Stimulated activated CD4-positive, alpha-beta T cell treated with anti-CD3 and anti-CD28 coated beads, Interleukin-12 subunit alpha, Interleukin-12 subunit beta, amount 100 ng/mL, for 4 hours (primary cell): ENCODE measurements around the gene SCRN3.
A peak's percentile ranks its signal among the peaks of the same experiment; 100 is the strongest.
"Not testable (repeated sequence)": the region's sequence is repeated elsewhere in the genome, so short reads cannot be mapped to it uniquely, and the experiment has no call there.

Experiments
- DNase-seq: peaks from one replicate; pipeline ENCODE4 v3.0.0-alpha.2; 2020

Gene SCRN3

DNA sequence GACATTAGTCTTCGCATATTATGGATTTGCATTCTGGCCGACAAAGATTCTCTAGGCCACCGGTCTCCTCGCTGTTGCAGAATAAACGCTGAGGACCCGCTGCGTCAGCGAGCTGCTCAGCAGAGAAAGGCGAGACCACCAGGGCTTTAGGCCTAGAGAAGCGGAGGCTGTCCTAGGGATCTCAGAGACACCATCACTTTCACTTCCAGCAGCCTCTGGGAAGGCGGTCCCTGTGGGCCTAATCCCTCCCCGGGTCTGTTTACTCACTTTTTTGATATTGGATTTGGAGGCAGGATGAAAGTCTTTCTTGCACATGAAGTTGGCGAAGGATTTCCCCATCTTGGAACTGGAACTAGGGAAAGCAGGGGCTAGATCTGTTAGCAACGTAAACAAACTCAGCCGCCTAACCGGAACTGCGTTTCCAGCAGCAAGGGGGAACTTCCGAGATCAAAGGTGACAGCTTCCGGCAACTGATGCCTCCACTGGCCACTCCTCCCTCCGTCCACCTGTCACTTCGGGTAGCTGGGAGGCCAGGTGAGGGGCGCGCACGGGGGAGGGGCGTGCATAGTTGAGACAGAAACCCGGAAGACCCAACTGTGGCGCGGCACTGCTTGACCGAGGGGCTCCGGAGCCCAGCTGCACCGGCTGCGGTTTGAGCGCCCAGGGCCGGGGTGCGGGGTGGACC is at the start of gene SCRN3:
Gene SCRN3 (plus strand): TSS at position 447 of the 685 bp plus-strand sequence. CDS start 2,554 bp downstream, outside the sequence.
- DNase-seq = peak; percentile 66

DNA sequence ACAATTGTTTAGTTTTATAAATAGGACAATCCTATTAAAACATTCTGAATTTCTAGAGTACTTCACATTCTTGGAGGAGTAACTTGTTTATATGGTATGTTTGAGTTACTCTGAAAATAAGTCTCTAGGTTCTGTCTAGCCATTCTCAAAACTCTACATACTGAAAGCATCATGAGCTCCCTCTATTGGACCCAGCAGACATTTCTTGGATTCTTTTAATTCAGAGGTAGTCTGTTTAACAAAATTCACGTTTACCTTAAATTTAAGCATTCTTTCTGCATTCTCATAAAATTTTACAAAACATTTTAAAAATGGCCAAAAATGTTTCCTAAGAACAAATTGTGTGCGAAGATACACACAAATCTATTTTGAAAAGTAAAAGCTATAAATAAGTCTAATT is 45.5 kb upstream of the SCRN3 start:
- no peak for DNase-seq

- DNase-seq = no peak
These were observed 44.8 kb upstream of the SCRN3 start for GRCh38 chr2:174350593-174351181.

DNA sequence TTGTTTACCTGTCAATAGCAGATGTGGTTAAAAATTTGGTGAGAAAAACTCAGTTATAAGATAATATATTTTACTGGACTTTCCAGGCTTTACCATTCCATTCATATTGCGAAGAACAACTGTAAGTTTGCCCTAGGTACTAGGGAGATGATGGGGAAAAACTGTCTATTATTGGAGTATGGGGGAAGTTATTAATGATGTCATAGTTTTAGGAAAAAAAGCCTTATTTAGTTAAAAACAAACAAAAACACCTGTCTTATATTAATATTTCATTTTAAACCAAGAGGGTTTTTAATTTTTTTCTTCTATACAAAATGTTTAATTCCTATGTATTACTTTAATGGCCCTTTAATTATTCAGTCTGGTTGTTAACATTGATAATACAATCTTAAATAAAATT is 42.5 kb upstream of the SCRN3 start:
- no peak for DNase-seq

GRCh38 chr2:174356347-174356746 is 39.2 kb upstream of the SCRN3 start:
- no peak for DNase-seq

DNA sequence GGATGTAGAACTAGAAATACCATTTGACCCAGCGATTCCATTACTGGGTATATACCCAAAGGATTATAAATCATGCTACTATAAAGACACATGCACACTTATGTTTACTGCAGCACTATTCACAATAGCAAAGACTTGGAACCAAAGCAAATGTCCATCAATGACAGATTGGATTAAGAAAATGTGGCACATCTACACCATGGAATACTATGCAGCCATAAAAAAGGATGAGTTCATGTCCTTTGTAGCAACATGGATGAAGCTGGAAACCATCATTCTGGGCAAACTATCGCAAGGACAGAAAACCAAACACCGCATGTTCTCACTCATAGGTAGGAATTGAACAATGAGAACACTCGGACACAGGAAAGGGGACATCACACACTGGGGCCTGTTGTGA is 35.9 kb upstream of the SCRN3 start:
- not testable (repeated sequence) for DNase-seq

DNA sequence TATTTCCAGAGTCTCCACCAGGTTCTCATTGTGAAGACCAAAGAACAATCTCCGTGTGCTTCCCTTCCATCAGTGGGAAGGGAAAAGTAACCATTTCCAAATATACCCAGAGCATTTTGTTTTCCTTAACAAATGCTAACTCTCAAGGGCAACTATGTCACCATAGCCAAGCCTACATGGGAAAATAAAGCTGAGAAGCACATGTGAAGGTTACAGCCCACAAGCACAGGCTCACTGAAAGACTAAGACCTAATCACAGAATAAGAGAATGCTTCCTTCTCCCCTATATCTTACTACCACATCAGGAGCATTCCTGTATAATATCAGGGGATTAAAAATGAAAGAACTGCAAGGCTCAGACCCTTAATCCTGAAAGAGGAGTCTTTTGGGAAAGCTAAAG is 32.6 kb upstream of the SCRN3 start:
- DNase-seq = no peak

- not testable (repeated sequence) for DNase-seq
These were observed 31.9 kb upstream of the SCRN3 start for GRCh38 chr2:174363492-174364225.

DNA sequence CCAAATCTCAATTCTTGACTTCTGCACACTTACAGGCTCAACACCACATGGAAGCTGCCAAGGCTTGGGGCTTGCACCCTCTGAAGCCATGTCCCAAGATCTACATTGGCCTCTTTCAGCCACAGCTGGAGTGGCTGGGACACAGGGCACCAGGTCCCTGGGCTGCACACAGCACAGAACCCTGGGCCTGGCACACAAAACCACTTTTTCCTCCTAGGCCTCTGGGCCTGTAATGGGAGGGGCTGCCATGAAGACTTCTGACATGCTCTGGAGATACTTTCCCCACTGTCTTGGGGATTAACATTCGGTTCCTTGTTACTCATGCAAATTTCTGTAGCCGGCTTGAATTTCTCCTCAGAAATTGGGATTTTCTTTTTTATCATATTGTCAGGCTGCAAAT is 30.9 kb upstream of the SCRN3 start:
- no peak for DNase-seq

- no peak for DNase-seq
These were observed 30.0 kb upstream of the SCRN3 start for GRCh38 chr2:174365571-174365970.

DNA sequence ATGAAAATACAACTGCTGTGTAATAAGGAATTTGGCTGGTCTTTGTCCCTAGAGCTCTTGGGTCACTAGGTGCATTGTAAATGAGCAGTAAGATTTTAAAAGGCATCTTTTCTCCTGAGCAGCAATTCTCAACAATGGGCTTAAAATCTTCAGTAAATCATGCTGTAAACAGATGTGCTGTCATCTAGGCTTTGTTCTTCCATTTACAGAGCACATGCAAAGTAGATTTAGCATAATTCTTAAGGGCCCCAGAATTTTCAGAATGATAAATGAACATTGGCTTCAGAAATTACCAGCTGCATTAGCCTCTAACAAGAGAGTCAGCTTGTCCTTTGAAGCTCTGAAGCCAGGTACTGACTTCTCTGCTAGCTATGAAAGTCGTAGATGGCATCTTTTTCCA is 26.8 kb upstream of the SCRN3 start:
- no peak for DNase-seq

DNA sequence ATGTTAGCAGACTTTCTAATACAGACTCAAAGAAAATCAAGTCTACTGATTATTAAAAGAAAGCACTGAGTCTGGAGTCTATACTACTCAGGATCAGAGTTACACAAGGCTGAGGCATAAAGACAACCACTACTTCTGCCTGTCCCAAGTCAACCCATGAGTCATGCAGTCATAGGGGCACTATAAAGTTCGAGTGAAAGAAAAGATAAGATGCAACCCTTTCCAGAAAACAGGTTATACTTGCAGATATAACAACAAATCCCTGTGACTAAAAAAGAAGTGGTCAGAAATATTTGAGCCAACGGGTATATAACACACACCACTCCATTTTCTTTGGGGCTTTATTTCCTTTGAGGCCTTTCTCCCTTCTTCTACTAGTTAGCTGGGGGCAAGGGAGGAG is 18.6 kb upstream of the SCRN3 start:
- no peak for DNase-seq

GRCh38 chr2:174383796-174384195 is 11.7 kb upstream of the SCRN3 start:
- no peak for DNase-seq

DNA sequence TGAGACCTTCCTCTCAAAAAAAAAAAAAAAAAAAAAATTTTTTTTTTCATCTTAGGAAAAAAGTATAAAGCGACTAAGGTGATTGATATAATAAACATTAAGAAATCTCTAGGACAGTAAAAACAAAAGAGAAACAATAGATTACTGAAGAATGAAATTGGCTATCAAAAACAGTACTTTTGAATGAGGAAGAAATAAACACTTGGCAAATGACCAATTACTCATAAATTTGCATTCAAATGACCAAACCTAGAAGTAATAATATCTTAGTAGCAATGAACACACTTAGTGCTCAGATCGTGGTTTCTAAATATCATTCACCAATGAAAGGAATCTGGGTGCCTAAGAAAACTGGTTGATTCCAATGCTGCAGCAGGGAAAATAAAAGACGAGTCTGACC is 10.3 kb upstream of the SCRN3 start:
- DNase-seq = no peak

DNA sequence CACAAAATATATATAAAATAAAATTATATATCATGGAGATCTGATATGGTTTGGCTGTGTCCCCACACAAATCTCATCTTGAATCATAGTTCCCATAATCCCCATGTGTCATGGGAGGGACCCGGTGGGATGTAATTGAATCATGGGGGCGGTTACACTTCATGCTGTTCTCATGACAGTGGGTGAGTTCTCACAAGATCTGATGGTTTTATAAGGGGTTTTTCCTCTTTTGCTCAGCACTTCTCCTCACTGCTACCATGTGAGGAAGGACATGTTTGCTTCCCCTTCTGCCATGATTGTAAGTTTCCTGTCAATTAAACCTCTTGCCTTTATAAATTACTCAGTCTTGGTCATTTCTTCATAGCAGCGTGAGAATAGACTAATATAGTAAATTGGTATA is 6.8 kb upstream of the SCRN3 start:
- DNase-seq = not testable (repeated sequence)

- DNase-seq = no peak
These were observed 6.0 kb upstream of the SCRN3 start for GRCh38 chr2:174389542-174389941.

- not testable (repeated sequence) for DNase-seq
These were observed 5.2 kb upstream of the SCRN3 start for GRCh38 chr2:174390303-174390702.

DNA sequence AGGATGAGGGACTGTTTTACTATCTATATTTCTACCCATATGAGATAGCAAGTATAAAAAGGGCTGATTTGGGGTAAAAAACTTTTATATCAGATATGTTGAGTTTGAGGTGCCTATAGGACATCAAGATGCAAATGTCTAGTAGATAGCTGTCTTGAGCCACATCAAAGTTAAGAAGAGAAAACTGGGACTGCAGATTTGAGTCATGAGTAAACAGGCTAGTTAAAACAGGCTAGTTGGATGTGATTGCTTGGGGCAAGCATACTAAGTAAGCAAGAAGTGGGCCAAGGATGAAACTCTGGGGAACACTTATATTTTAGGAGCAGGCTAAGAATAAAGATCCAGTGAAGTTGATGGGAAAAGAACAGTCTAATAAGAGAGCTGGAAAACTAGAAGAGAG is 2.8 kb upstream of the SCRN3 start:
- DNase-seq = no peak

DNA sequence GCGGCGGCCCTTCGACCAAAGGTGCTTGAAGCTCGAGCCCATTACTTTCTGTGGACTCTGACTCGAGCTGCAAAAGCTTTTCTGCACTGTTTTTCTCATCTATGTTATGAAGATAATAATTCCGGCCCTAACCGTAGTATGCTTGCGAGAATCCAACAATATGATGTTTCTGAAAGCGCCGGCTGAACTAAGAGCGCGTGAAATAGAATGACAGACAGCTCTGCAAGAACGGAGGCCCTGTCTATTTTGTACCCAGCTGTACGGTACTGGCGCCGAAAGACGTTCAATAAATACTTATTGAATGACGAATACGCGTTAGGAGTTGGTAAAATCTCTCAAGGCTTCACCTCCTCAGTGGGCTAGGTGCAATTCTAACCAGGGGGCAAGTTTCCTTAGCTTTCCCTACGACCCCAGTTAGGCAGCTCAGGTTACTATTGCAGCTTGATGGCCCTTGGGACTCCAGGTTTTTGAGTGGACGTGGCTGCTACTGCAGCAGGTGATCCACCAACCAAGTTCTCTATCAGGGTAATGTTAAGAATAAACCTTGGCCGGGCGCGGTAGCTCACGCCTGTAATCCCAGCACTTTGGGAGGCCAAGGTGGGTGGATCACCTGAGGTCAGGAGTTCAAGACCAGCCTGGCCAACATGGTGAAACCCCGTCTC is 570 bp downstream of the SCRN3 start:
- DNase-seq = no peak

- DNase-seq = no peak
These were observed 2.2 kb downstream of the SCRN3 start for GRCh38 chr2:174397773-174398172.

DNA sequence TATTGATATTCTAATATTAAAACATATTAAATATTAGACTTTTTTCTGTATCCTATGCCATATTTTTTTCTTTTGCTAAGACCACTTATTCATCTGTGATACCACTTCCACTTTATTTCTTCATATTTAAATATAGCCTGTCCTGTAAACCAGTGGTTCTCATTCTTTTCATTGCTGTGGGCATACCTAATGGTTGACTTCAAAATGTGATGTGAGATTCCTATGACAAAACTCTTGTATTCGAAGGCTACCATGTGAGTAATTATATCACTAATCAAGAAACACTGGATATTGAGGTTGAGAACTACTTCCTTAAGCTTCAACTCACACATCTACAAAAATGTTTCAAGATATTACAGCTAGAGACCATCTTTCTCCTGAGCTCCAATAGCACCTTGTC is 3.6 kb downstream of the SCRN3 start:
- no peak for DNase-seq

DNA sequence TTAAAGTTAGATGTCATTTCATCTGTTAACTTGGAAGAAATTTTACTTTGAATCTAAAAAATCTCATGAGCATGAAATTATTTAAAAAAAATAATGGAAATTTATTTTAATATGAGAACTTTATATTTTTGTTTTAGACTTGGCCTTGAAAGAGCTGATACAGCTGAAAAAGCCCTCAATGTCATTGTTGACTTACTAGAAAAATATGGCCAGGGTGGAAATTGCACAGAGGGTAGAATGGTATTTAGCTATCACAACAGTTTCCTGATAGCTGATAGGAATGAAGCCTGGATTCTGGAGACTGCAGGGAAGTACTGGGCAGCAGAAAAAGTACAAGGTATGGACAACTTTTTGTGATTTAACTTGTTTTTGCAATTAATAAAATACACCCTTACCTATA is 5.3 kb downstream of the SCRN3 start:
- no peak for DNase-seq

GRCh38 chr2:174403628-174404027 is 8.1 kb downstream of the SCRN3 start:
- no peak for DNase-seq

GRCh38 chr2:174410039-174410438 is 14.5 kb downstream of the SCRN3 start:
- DNase-seq = not testable (repeated sequence)
